Muscle layer of colon (tissue), 2 donors: ENCODE measurements around the gene RSRC1.
"Not testable (repeated sequence)": the region's sequence is repeated elsewhere in the genome, so short reads cannot be mapped to it uniquely, and the experiment has no call there.

Source experiments
- H3K27ac ChIP-seq: one replicate; pipeline ENCODE4 v1.7.0; 2013; ENCODE audit warnings: low read depth, mild to moderate bottlenecking, low read length, moderate library complexity
- H3K27me3 ChIP-seq, 2 donors: one replicate each; pipeline ENCODE4 v1.7.0; 2013; ENCODE audit warnings: low read length in 2 of 2, mild to moderate bottlenecking in 2 of 2; ENCODE audit not compliant: insufficient read depth in 2 of 2, control insufficient read depth in 1 of 2
- H3K36me3 ChIP-seq: one replicate; pipeline ENCODE4 v1.7.0; 2013; ENCODE audit warnings: mild to moderate bottlenecking, low read length; ENCODE audit not compliant: insufficient read depth
- H3K4me1 ChIP-seq: one replicate; pipeline ENCODE4 v1.7.0; 2013; ENCODE audit warnings: mild to moderate bottlenecking, low read length; ENCODE audit not compliant: insufficient read depth
- H3K4me3 ChIP-seq, 2 donors: one replicate each; pipeline ENCODE4 v1.7.0; 2013; ENCODE audit warnings: low read length in 2 of 2, low read depth in 1 of 2, mild to moderate bottlenecking in 1 of 2, moderate library complexity in 1 of 2
- H3K9ac ChIP-seq: one replicate; pipeline ENCODE4 v1.7.0; 2013; ENCODE audit warnings: low read length
- H3K9me3 ChIP-seq: one replicate; pipeline ENCODE4 v1.7.0; 2013; ENCODE audit warnings: mild to moderate bottlenecking, low read length
- donor health status: abdominal sarcoma.
- donor health status: Adenocarcinoma of cecum.

Gene RSRC1

DNA sequence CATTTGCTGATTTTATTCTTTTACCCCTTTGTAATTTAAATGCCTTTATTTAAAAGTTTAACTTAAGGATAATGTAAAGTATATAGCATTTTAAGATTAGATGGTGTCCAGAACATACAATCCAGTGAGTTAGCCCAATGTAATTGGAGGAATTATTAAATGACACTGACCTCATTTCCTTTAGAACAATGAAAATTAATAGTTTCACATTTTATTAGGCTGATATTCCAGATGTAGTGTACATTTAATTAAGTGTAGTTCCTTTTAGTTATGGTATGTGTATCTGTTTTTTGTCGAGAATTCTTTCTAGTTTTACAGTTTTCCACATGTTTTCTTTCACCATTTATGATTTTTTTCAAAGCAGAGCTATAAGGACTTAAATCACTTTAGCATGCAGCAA lies 75.8 kb downstream of the RSRC1 start:
- Histone ChIP-seq H3K27ac (no peak overlapping the region), H3K9me3 (no peaks in the 10 kb centered on the region), H3K4me3 (no peak overlapping the region), H3K36me3 (no peaks in the 10 kb centered on the region), H3K27me3 (no peaks in the 10 kb centered on the region), H3K9ac (no peak overlapping the region), H3K4me1 (no peaks in the 10 kb centered on the region)

GRCh38 chr3:158200955-158201354 lies 91.1 kb downstream of the RSRC1 start:
- H3K4me1 ChIP-seq = no peaks in the 10 kb centered on the region
- H3K4me3 ChIP-seq = no peak overlapping the region
- peaks cover 6% of the 10 kb centered on the region for H3K9me3 ChIP-seq
- H3K27ac ChIP-seq = no peak overlapping the region
- H3K9ac ChIP-seq = no peak overlapping the region
- H3K36me3 ChIP-seq = no peaks in the 10 kb centered on the region
- H3K27me3 ChIP-seq = no peaks in the 10 kb centered on the region

DNA sequence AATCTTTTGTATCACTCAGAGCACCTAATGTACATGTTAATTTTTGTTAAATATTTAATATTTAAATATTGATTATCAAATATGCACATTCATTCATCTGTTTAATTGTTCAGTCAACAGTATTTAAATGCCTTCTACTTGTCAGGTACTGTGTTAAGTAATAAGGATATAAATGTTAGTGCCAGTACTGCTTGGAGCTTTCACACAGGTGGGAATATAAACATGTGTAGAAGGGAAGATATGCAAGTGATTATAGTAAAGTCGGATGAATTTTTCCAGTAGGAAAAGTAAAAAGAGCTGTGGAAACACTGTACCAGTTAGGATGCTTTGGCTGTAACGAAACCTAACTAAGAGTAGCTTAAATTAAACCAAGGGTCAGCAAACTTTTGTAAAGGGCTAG lies 95.4 kb downstream of the RSRC1 start:
- Histone ChIP-seq H3K36me3 (no peaks in the 10 kb centered on the region), H3K4me3 (no peak overlapping the region), H3K27ac (no peak overlapping the region), H3K27me3 (no peaks in the 10 kb centered on the region), H3K9me3 (peaks cover 6% of the 10 kb centered on the region), H3K9ac (no peak overlapping the region), H3K4me1 (no peaks in the 10 kb centered on the region)

GRCh38 chr3:158205994-158206393 lies 96.1 kb downstream of the RSRC1 start:
- Histone ChIP-seq H3K4me1 (no peaks in the 10 kb centered on the region), H3K36me3 (no peaks in the 10 kb centered on the region), H3K27me3 (no peaks in the 10 kb centered on the region), H3K27ac (no peak overlapping the region), H3K9me3 (peaks cover under 1% of the 10 kb centered on the region), H3K4me3 (no peak overlapping the region), H3K9ac (no peak overlapping the region)

GRCh38 chr3:158210067-158210466 lies 100.2 kb downstream of the RSRC1 start:
- no peak overlapping the region for H3K9ac ChIP-seq
- no peak overlapping the region for H3K27ac ChIP-seq

GRCh38 chr3:158213461-158213860 lies 103.6 kb downstream of the RSRC1 start:
- Histone ChIP-seq H3K4me3 (no peak overlapping the region), H3K9me3 (no peaks in the 10 kb centered on the region), H3K27me3 (no peaks in the 10 kb centered on the region), H3K9ac (no peak overlapping the region), H3K36me3 (no peaks in the 10 kb centered on the region), H3K27ac (no peak overlapping the region), H3K4me1 (no peaks in the 10 kb centered on the region)

More at GRCh38 chr3:158210067-158210466, 100.2 kb downstream of the RSRC1 start:
- Histone ChIP-seq H3K27me3 (no peaks in the 10 kb centered on the region), H3K4me1 (no peaks in the 10 kb centered on the region), H3K9me3 (no peaks in the 10 kb centered on the region), H3K36me3 (no peaks in the 10 kb centered on the region), H3K4me3 (no peak overlapping the region)

- H3K4me3 ChIP-seq = no peak overlapping the region
- H3K27ac ChIP-seq = no peak overlapping the region
- H3K9me3 ChIP-seq = no peaks in the 10 kb centered on the region
- H3K4me1 ChIP-seq = no peaks in the 10 kb centered on the region
- H3K27me3 ChIP-seq = no peaks in the 10 kb centered on the region
- H3K36me3 ChIP-seq = no peaks in the 10 kb centered on the region
- no peak overlapping the region for H3K9ac ChIP-seq
These were observed 108.1 kb downstream of the RSRC1 start for GRCh38 chr3:158217992-158218391.

GRCh38 chr3:158220575-158220974 lies 110.7 kb downstream of the RSRC1 start:
- no peaks in the 10 kb centered on the region for H3K36me3 ChIP-seq
- H3K4me1 ChIP-seq = no peaks in the 10 kb centered on the region
- no peak overlapping the region for H3K27ac ChIP-seq
- no peak overlapping the region for H3K4me3 ChIP-seq
- no peaks in the 10 kb centered on the region for H3K27me3 ChIP-seq
- no peaks in the 10 kb centered on the region for H3K9me3 ChIP-seq
- H3K9ac ChIP-seq = no peak overlapping the region

DNA sequence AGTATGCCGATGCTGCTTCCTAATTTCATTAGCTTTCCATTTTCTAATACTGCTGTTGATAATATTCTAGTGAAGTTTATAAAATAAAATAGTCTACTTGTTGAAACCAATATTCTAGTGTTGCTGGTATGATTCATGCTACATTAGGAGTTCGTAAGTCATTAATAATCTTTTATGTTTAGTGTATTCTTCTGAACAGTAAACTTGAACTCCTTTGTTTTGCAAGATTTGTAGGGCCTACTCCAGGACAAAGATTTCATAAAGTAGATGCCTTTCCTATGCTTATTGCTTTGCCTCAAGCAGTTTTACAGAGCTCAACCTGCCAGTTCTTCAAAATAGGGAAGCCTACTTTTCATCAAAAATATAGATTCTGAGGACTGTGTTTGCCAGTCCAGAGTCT lies 111.5 kb downstream of the RSRC1 start:
- H3K9ac ChIP-seq = no peak overlapping the region
- H3K27me3 ChIP-seq = no peaks in the 10 kb centered on the region
- H3K9me3 ChIP-seq = no peaks in the 10 kb centered on the region
- no peak overlapping the region for H3K4me3 ChIP-seq
- H3K27ac ChIP-seq = no peak overlapping the region
- H3K36me3 ChIP-seq = no peaks in the 10 kb centered on the region
- no peaks in the 10 kb centered on the region for H3K4me1 ChIP-seq

DNA sequence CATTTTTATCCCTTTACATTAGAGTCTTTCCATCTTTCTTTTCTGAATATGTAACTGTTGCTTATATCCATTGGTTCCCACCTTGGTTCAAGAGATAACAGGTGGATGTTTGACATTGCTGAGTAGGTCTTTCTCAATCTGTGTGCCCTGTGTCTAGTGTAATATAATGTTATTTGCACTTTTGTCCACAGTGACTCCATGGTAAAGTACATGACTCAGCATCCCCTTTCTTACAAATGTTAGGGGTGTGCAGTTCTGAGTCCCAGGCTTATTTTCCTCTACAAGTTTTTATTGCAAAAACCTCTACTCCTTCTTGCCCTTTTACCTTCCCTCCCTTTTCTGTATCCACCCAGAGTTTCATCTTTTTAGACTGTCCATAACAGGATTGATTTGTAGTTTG lies 116.5 kb downstream of the RSRC1 start:
- H3K27ac ChIP-seq = no peak overlapping the region

GRCh38 chr3:158228942-158229341 lies 119.1 kb downstream of the RSRC1 start:
- not testable (repeated sequence) for H3K9ac ChIP-seq, H3K9me3 ChIP-seq, H3K27ac ChIP-seq, H3K4me3 ChIP-seq, H3K4me1 ChIP-seq, H3K36me3 ChIP-seq, H3K27me3 ChIP-seq

More for the DNA sequence above, 116.5 kb downstream of the RSRC1 start:
- H3K36me3 ChIP-seq = no peaks in the 10 kb centered on the region
- H3K4me3 ChIP-seq = no peak overlapping the region
- H3K9me3 ChIP-seq = no peaks in the 10 kb centered on the region
- no peaks in the 10 kb centered on the region for H3K27me3 ChIP-seq
- no peak overlapping the region for H3K9ac ChIP-seq
- H3K4me1 ChIP-seq = no peaks in the 10 kb centered on the region

- no peak overlapping the region for H3K4me3 ChIP-seq
- H3K9me3 ChIP-seq = no peaks in the 10 kb centered on the region
- no peaks in the 10 kb centered on the region for H3K36me3 ChIP-seq
- H3K27ac ChIP-seq = no peak overlapping the region
- no peaks in the 10 kb centered on the region for H3K27me3 ChIP-seq
- H3K4me1 ChIP-seq = no peaks in the 10 kb centered on the region
- H3K9ac ChIP-seq = no peak overlapping the region
These were observed 123.9 kb downstream of the RSRC1 start for GRCh38 chr3:158233791-158234190.
